ENCODE measurements around the gene PTPRD.

DNA sequence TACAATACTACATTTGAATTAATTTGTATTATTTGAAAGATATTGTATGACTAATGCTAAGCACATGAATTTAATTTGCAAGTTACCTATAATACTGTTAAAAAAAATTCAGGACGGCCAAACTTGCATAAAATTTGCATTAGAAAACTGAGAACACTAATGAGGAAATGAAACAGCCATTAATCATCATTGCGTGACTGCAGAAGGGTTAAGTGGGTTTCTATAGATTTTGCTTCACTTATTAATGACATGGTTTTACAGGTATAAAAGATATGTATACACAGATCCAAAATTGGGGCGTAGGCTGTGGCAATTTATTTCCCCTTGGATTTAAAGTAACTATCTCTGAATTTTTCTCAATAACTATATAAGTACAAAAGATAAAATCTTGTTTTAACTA, 882.6 kb downstream of the PTPRD start:
- TF ChIP-seq, protein P1, sequence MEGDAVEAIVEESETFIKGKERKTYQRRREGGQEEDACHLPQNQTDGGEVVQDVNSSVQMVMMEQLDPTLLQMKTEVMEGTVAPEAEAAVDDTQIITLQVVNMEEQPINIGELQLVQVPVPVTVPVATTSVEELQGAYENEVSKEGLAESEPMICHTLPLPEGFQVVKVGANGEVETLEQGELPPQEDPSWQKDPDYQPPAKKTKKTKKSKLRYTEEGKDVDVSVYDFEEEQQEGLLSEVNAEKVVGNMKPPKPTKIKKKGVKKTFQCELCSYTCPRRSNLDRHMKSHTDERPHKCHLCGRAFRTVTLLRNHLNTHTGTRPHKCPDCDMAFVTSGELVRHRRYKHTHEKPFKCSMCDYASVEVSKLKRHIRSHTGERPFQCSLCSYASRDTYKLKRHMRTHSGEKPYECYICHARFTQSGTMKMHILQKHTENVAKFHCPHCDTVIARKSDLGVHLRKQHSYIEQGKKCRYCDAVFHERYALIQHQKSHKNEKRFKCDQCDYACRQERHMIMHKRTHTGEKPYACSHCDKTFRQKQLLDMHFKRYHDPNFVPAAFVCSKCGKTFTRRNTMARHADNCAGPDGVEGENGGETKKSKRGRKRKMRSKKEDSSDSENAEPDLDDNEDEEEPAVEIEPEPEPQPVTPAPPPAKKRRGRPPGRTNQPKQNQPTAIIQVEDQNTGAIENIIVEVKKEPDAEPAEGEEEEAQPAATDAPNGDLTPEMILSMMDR (IDR thresholded peaks at IDR 0.05), result no peak
- TF ChIP-seq POLR2A (IDR thresholded peaks at IDR 0.05), result no peak

All from thyroid gland (tissue), 4 donors.